PC-9 (cell line): ENCODE measurements around the gene CECR2. TPM values are rescaled to one million over a fixed set of nuclear protein-coding genes. Genes with fewer than 3 reads are reported as not detected.

Experiments
- BruUV-seq: library from RNA; stranded (reverse); fragments of 400-500 nt; replicated peaks from 2 replicates; lab custom pipeline; 2021; lab: Mats Ljungman, UMichigan
- CTCF ChIA-PET: fragments of 300-600 bp; sonication (Branson Sonifier 250); formaldehyde crosslinking; loops from one replicate; lab custom pipeline; 2022; ENCODE audit warnings: antibody characterized with exemption; lab: Charles Lee
- POLR2A ChIA-PET: fragments of 300-600 bp; sonication (Branson Sonifier 250); formaldehyde crosslinking; loops from one replicate; lab custom pipeline; 2022; ENCODE audit warnings: antibody characterized with exemption; ENCODE audit not compliant: unreplicated experiment; lab: Charles Lee
- DNase-seq, 2 experiments: peaks; one replicate each; pipeline versions ENCODE4 v3.0.0 to v3.0.0-alpha.2; 2015 to 2022; ENCODE audit warnings: mixed read lengths in 1 of 2
- H2AFZ ChIP-seq: fragments of 200-600 bp; sonication (generic); 2 replicates; pipeline ENCODE4 v1.8.1; 2017; ENCODE audit warnings: antibody characterized with exemption
- H3F3A ChIP-seq: fragments of 200-600 bp; sonication (generic); 2 replicates; pipeline ENCODE4 v1.8.1; 2017; ENCODE audit warnings: antibody characterized with exemption, mild to moderate bottlenecking, low read depth; ENCODE audit not compliant: insufficient read depth
- H3K27ac ChIP-seq: fragments of 200-600 bp; sonication (generic); 2 replicates; pipeline ENCODE4 v1.6.1; 2016; ENCODE audit warnings: mixed run types
- H3K27me3 ChIP-seq: fragments of 200-600 bp; sonication (generic); 2 replicates; pipeline ENCODE4 v1.6.1; 2016; ENCODE audit warnings: low read depth, mixed run types; ENCODE audit not compliant: insufficient read depth
- H3K36me3 ChIP-seq: fragments of 200-600 bp; sonication (generic); 2 replicates; pipeline ENCODE4 v1.6.1; 2016; ENCODE audit warnings: low read depth, mixed run types
- H3K4me1 ChIP-seq: fragments of 200-600 bp; sonication (generic); replicated peaks from 2 replicates; pipeline ENCODE4 v1.6.1; 2016; ENCODE audit warnings: mixed run types; ENCODE audit not compliant: insufficient read depth
- H3K4me2 ChIP-seq: fragments of 200-600 bp; sonication (generic); 2 replicates; pipeline ENCODE4 v1.6.1; 2017; ENCODE audit warnings: mixed run types
- H3K4me3 ChIP-seq: fragments of 200-600 bp; sonication (generic); 2 replicates; pipeline ENCODE4 v1.6.1; 2016; ENCODE audit warnings: mixed run types
- H3K79me2 ChIP-seq: fragments of 200-600 bp; sonication (generic); 2 replicates; pipeline ENCODE4 v1.6.1; 2017; ENCODE audit warnings: low read depth, mixed run types
- H3K9me2 ChIP-seq: fragments of 200-600 bp; sonication (generic); 2 replicates; pipeline ENCODE4 v1.8.1; 2017; ENCODE audit warnings: mild to moderate bottlenecking; ENCODE audit not compliant: insufficient read depth
- H3K9me3 ChIP-seq: fragments of 200-600 bp; sonication (generic); 2 replicates; pipeline ENCODE4 v1.8.1; 2016; ENCODE audit warnings: low read depth; ENCODE audit not compliant: insufficient read depth
- H4K20me1 ChIP-seq: fragments of 200-600 bp; sonication (generic); 2 replicates; pipeline ENCODE4 v1.8.1; 2017; ENCODE audit not compliant: insufficient read depth
- CTCF ChIP-seq: fragments of 200-600 bp; sonication (generic); conservative IDR thresholded peaks from 2 replicates; pipeline ENCODE4 v1.6.1; 2017; ENCODE audit warnings: mixed run types, antibody characterized with exemption, mild to moderate bottlenecking, moderate library complexity
- EZH2 ChIP-seq: fragments of 200-600 bp; sonication (generic); IDR thresholded peaks from 2 replicates; pipeline ENCODE4 v1.8.0; 2017; ENCODE audit warnings: antibody characterized with exemption, low read depth
- intact Hi-C: fragments of 100-400 bp; cut with micrococcal nuclease; formaldehyde crosslinking; loops from one replicate; pipeline ENCODE4 v1.10.0; 2022; ENCODE audit not compliant: unreplicated experiment
- total RNA-seq: library from RNA; stranded (reverse); gene quantifications from 2 replicates; pipeline ENCODE4 v1.2.3, GENCODE V29; 2021

CECR2 gene
- total RNA-seq, 1 experiment from 2014 or later, result not detected

GRCh38 chr22:17436382-17436980 lies 67.2 kb downstream of the CECR2 start:
- Histone ChIP-seq H3F3A (no peaks in the 10 kb centered on the region), H3K4me1 (no peaks in the 10 kb centered on the region), H3K9me3 (no peaks in the 10 kb centered on the region), H3K27me3 (peaks cover 59% of the 10 kb centered on the region), H3K79me2 (no peaks in the 10 kb centered on the region), H3K4me3 (no peak overlapping the region), H3K9me2 (no peaks in the 10 kb centered on the region), H3K36me3 (no peaks in the 10 kb centered on the region), H3K27ac (no peak overlapping the region), H3K4me2 (no peak overlapping the region), H2AFZ (no peak overlapping the region), H4K20me1 (no peaks in the 10 kb centered on the region)
- ChIA-PET CTCF (no interaction called here), POLR2A (no interaction called here)
- DNase-seq, result no peak
- intact Hi-C loops, result no loop called here
- BruUV-seq, result no TSS peak
- TF ChIP-seq CTCF, result no peak
- TF ChIP-seq EZH2, result no peak

- ChIA-PET POLR2A (no interaction called here), CTCF (no interaction called here)
- no peak overlapping the region for H3K27ac ChIP-seq
Measured at GRCh38 chr22:17436981-17437412, 67.7 kb downstream of the CECR2 start.

GRCh38 chr22:17438026-17438425 lies 68.8 kb downstream of the CECR2 start:
- ChIA-PET POLR2A (no interaction called here), CTCF (no interaction called here)
- peaks cover 71% of the 10 kb centered on the region for H3K27me3 ChIP-seq
- H3F3A ChIP-seq, result no peaks in the 10 kb centered on the region
- H3K4me2 ChIP-seq, result no peak overlapping the region
- no peaks in the 10 kb centered on the region for H3K9me3 ChIP-seq
- intact Hi-C loops, result no loop called here
- no peak for DNase-seq
- no peaks in the 10 kb centered on the region for H3K4me1 ChIP-seq
- no peaks in the 10 kb centered on the region for H4K20me1 ChIP-seq
- no peak overlapping the region for H3K4me3 ChIP-seq
- no peak overlapping the region for H3K27ac ChIP-seq
- TF ChIP-seq EZH2, result no peak
- TF ChIP-seq CTCF, result no peak
- H3K9me2 ChIP-seq, result no peaks in the 10 kb centered on the region
- no peaks in the 10 kb centered on the region for H3K36me3 ChIP-seq
- no peak overlapping the region for H2AFZ ChIP-seq
- no TSS peak for BruUV-seq
- no peaks in the 10 kb centered on the region for H3K79me2 ChIP-seq

More at GRCh38 chr22:17436981-17437412, 67.7 kb downstream of the CECR2 start:
- intact Hi-C loops, result no loop called here
- Histone ChIP-seq H3K9me2 (no peaks in the 10 kb centered on the region), H3K4me1 (no peaks in the 10 kb centered on the region), H3K79me2 (no peaks in the 10 kb centered on the region), H3F3A (no peaks in the 10 kb centered on the region), H4K20me1 (no peaks in the 10 kb centered on the region), H3K4me2 (no peak overlapping the region), H3K36me3 (no peaks in the 10 kb centered on the region), H3K9me3 (no peaks in the 10 kb centered on the region), H2AFZ (no peak overlapping the region), H3K4me3 (no peak overlapping the region), H3K27me3 (peaks cover 64% of the 10 kb centered on the region)
- TF ChIP-seq CTCF, result no peak
- TF ChIP-seq EZH2, result no peak
- DNase-seq, result no peak
- BruUV-seq, result no TSS peak
